NCI-H1105 (cell line): ENCODE results near the gene C22orf23.
A peak's percentile ranks its signal among the peaks of the same experiment; 100 is the strongest.
"Not testable (repeated sequence)": the region's sequence is repeated elsewhere in the genome, so short reads cannot be mapped to it uniquely, and the experiment has no call there.

ENCODE experiments used
- DNase-seq: peaks from one replicate; lab custom pipeline; 2025; lab: John Stamatoyannopoulos, UW

Gene C22orf23

GRCh38 chr22:37954686-37955085 lies 1.3 kb upstream of the C22orf23 start:
- no peak for DNase-seq

- DNase-seq, result no peak
Measured at GRCh38 chr22:37953062-37953436, 352 bp downstream of the C22orf23 start.

GRCh38 chr22:37952629-37953028 lies 772 bp downstream of the C22orf23 start:
- DNase-seq, result not testable (repeated sequence)

- DNase-seq, result no peak
Measured at GRCh38 chr22:37951305-37951704, 2.1 kb downstream of the C22orf23 start.

- DNase-seq, result not testable (repeated sequence)
Measured at GRCh38 chr22:37947142-37947795, 6.1 kb downstream of the C22orf23 start.

- not testable (repeated sequence) for DNase-seq
Measured at GRCh38 chr22:37944423-37944822, 9.0 kb downstream of the C22orf23 start.

GRCh38 chr22:37943825-37944198 lies 9.6 kb downstream of the C22orf23 start:
- no peak for DNase-seq

- DNase-seq, result no peak
Measured at GRCh38 chr22:37943136-37943824, 10.1 kb downstream of the C22orf23 start.

- DNase-seq, result no peak
Measured at GRCh38 chr22:37942133-37942532, 11.3 kb downstream of the C22orf23 start.

GRCh38 chr22:37940698-37941376 lies 12.6 kb downstream of the C22orf23 start:
- no peak for DNase-seq

GRCh38 chr22:37933711-37934376 lies 19.6 kb downstream of the C22orf23 start:
- DNase-seq, result no peak

- DNase-seq, result peak; percentile 31
Measured at GRCh38 chr22:37932821-37933578, 20.4 kb downstream of the C22orf23 start.

- no peak for DNase-seq
Measured at GRCh38 chr22:37932401-37932800, 21.0 kb downstream of the C22orf23 start.

- no peak for DNase-seq
Measured at GRCh38 chr22:37931893-37932389, 21.5 kb downstream of the C22orf23 start.

GRCh38 chr22:37930952-37931440 lies 22.4 kb downstream of the C22orf23 start:
- DNase-seq, result no peak

- DNase-seq, result no peak
Measured at GRCh38 chr22:37930270-37930951, 23.0 kb downstream of the C22orf23 start.

GRCh38 chr22:37929390-37929789 lies 24.0 kb downstream of the C22orf23 start:
- DNase-seq, result no peak

- DNase-seq, result no peak
Measured at GRCh38 chr22:37927637-37927936, 25.8 kb downstream of the C22orf23 start.

- no peak for DNase-seq
Measured at GRCh38 chr22:37926771-37927636, 26.4 kb downstream of the C22orf23 start.

GRCh38 chr22:37926358-37926757 lies 27.0 kb downstream of the C22orf23 start:
- no peak for DNase-seq
